Measurements from ENCODE around the gene C16orf74. TPM values are rescaled to one million over a fixed set of nuclear protein-coding genes. Genes with fewer than 3 reads are reported as not detected.

Gene C16orf74
- total RNA-seq, 1 donor from 2014 or later = 0.95 TPM

DNA sequence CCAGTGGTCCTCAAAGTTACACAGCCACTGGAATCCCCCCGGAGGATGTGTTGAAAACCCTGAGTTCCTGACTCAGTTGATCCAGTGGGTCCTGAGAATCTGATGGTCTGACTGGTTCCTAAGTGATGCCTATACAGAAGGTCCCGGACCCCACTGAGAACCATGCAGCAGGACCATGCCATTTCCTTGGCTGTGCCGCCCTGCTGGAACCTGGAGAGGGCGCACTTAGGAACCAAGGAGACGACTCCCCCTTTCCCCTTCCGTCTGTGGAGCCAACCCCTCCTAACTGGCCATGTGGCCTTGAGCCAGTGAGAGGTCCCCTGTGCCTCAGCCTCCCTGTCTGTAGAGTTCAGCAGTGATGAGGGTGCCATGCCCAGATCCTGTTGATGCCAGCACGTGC, 22.0 kb downstream of the C16orf74 start:
- intact Hi-C loops (cut with DNase I) = no loop called here
- DNase-seq (ENCODE audit: missing footprints) = no peak
- no peak for ATAC-seq

DNA sequence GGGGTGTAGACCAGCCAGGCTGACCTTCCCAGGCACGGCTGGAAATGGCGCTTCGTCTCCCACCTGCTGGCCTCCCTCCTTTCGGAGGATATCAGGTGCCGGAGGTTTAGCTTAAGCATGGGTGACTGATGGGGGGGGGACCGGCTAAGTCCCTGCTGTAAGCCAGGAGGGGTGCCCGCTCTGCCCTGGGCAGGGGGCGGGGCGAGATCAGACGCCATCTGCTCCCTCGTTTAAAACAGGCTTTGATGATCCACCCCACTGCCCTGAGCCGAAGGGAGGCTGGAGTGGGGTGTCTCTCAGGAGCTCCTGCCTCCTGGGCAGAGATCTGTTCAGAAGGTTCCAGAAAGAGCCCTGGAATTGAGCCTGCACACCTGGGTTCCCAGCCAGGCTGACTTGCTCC, 26.0 kb downstream of the C16orf74 start:
- DNase-seq (ENCODE audit: missing footprints) (no peak), ATAC-seq (no peak)
- intact Hi-C loops (cut with DNase I) = no loop called here

DNA sequence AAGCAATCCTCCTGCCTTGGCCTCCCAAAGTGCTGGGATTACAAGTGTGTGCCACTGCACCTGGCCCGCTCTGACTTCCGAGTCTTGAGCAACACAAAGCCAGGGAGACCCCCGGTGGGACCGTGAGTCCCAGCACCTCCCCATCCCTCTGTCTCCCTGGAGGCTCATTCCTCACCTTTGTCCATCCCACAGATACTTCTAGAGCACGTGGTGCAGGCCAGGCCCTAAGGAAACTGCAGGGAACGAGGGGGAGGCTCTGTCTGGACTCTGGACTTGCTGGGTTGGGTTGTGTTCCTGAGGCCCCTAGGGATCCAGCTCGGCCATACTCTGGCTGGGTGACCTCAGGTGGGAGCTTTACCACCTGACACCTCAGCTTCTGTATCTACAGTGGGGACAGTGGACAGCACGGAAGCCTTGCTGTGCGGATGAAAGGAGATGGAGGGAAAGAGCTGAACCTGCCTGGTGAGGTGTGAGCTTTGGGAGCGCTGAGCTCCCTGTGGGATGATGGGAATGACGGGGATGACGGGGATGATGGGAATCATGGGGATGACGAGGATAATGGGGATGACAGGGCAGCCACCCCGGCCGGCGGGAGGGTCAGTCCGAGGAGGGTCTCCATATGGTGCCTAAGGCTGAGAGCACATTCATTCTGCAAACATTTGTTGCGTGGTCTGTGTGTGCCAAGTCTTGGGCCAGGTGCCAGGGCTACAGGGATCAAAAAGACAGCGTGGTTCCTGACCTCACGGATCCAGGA, 26.6 kb downstream of the C16orf74 start:
- intact Hi-C loops (cut with DNase I) = no loop called here
- ATAC-seq (no peak), DNase-seq (ENCODE audit: missing footprints) (no peak)

DNA sequence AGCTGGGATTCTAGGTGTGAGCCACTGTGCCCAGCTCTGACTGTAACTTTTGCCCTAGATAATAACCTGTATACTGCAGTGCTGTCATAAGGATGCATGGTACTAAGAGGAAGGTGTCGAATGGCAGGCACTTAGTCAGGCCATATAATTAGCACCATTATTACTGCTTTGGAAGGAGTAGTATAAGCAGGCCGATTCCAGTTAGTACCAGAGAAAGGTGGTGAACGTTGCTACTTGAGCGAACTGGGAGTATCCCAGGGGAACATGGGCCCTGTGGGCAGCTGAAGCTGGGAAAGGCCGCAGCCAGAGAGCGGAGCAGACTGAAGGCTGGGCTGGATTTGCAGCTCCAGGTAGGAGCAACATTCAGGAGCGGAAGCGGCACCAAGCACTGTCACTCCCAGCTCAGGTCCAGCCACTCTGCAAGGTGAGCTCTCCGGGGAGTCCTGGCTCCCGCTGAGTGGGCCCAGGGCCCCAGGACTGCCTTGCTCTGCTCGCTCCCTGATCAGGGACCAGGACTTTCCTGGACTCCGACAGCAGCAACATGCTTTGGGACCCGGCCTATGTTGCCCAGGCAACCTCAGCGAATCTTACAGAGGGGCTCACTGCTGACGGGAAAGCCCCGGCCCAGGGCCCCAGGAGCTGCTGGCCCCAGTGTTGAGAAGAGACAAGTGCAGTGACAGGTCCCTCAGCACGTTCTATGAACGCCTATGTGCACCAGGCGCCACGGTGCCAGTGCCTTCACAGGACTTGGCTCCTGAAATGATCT, 28.6 kb downstream of the C16orf74 start:
- ATAC-seq (no peak), DNase-seq (ENCODE audit: missing footprints) (no peak)
- intact Hi-C loops (cut with DNase I) = no loop called here

DNA sequence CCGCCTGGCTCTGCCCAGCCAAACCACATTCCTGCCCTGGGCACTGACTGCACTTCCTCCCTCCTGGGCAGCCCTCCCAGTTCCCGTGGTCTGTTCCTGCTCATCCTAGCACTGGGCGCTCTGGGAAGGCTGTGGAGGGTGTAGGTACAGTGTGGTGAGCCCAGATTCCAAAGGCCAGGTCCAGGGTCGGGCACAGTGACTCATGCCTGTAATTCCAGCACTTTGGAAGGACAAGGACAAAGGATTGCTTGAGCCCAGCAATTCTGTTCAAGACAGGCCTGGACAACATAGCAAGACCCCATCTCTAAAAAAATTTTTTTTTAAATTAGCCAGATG, 30.6 kb downstream of the C16orf74 start:
- DNase-seq (ENCODE audit: missing footprints) = no peak
- intact Hi-C loops (cut with DNase I) = no loop called here
- ATAC-seq = peak; percentile 44

DNA sequence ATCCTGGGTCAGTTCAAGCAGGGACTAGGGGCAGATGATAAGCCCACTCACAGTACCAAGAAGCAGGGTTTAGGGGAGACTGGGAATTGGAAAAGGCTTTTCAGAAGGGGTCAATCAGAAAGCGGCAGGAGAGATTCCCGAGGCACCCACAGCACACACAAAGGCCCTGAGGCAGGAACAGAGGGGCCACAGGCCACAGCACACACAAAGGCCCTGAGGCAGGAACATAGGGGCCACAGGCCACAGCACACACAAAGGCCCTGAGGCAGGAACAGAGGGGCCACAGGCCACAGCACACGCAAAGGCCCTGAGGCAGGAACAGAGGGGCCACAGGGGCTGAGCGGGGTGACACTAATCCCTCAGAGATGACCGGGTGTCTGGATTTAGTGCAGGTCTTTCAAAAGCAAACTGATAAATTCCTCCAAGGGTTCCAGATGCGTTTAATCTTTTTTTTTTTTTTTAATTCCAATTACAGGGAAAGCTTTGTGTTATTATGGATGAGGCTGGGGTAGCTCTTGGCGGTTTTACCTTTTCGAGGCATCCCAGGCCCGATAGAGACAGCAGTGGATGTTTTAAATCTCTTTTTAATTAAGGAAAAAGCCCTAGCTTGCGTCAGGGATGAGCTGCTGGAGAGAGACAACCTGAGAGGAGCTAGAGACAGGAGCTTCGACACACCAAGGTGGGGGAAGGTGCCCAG, 31.1 kb downstream of the C16orf74 start:
- DNase-seq (ENCODE audit: missing footprints) = no peak
- no peak for ATAC-seq
- intact Hi-C loops (cut with DNase I) = loop anchor here (5.0 to 10.0 kb wide), 3 partner anchors 102 to 442 kb away; no protein-coding TSS in a partner anchor

DNA sequence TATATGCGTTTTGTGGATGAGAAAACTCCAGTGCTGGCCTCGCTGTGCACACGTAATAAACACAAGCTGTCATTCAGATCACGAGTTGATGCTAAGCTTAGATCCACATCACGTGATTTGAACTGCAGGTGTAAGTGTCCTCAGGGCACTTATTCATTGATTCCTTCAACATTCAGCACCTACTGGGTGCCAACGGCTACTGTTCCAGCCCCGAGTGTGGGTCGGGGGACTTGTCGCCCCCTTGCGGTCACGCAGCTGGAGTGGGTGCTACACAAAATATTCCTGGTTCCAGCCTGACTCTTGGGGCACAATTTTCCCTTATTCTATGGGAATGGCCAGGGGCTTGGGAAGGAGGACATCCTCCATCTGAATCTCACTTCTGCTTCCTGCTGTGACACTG, 32.2 kb downstream of the C16orf74 start:
- DNase-seq (ENCODE audit: missing footprints) = no peak
- ATAC-seq = no peak
- intact Hi-C loops (cut with DNase I) = loop anchor here (1.0 to 10.0 kb wide), 4 partner anchors 59 to 441 kb away; no protein-coding TSS in a partner anchor

DNA sequence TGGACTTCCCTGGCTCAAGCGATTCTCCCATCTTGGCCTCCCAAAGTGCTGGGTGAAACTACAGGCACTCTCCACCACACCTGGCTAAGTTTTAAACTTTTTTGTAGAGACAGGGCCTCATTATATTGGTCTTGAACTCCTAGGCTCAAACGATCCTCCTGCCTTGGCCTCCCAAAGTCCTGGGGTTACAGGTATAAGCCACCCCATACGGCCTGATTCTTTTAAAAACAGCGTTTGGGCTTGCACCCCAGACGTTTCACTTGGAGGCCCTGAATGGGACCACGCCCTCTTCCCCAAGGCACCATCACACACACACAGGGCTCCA, 32.8 kb downstream of the C16orf74 start:
- ATAC-seq (no peak), DNase-seq (ENCODE audit: missing footprints) (no peak)
- intact Hi-C loops (cut with DNase I) = loop anchor here (1.0 to 10.0 kb wide), 4 partner anchors 59 to 441 kb away; no protein-coding TSS in a partner anchor

DNA sequence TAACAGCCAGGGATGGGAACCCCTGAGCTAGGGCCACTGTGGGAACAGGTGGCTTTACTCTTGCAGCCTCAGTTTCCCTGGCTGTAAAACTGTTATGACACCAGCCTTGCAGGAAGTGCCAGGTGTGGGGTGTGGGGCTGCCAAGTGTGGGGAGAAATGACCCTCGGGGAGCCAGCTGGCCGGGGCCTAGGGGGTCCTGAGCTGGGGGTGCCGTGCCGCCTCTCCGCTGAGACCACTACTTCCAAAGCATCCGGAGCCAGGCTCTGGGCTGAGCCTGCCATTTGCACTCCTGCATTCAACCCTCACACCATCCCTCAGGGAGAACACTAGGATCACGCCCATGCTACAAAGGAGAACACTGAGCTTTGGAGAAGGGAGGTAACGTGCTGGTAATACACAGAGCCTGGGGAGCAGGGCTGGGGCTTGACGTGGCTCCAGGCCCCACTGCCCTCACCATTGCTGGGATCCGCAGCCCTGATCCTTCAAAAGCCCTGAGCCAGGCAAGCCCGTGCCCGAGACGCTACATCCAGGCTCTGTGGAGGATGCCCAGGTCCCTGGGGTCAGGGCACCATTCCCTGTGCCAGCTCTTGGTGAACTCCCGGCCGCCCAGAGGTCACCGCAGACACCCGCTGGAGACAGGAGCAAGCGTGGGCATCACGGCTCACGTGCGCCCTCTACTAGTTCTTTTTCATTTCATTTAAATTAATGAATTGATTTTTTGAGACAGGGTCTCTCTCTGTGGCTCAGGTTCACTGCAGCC, 33.3 kb downstream of the C16orf74 start:
- peak; percentile 87 for DNase-seq (ENCODE audit: missing footprints)
- intact Hi-C loops (cut with DNase I) = loop anchor here (1.0 to 10.0 kb wide), 4 partner anchors 58 to 440 kb away; no protein-coding TSS in a partner anchor
- ATAC-seq = peak; percentile 71

DNA sequence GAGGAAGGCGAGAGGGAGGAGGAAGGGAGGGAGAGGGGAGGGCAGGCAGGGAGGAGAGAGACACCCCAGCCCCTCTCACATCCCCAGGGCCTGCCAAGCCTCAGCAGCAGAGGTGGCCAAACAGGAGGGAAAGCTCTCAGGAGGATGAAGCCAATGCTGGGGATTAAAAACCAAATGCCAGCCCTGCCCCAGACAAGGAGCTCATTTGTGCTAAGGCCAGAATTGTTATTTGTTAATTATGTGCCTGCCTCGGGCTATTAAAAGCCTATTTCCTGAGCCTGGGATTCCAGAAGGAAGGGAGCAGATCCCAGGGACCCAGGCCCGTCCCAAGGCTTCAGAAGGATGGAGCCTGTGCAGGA, 34.2 kb downstream of the C16orf74 start:
- intact Hi-C loops (cut with DNase I) = loop anchor here (5.0 to 10.0 kb wide), 3 partner anchors 99 to 439 kb away; no protein-coding TSS in a partner anchor
- ATAC-seq (no peak), DNase-seq (ENCODE audit: missing footprints) (no peak)

DNA sequence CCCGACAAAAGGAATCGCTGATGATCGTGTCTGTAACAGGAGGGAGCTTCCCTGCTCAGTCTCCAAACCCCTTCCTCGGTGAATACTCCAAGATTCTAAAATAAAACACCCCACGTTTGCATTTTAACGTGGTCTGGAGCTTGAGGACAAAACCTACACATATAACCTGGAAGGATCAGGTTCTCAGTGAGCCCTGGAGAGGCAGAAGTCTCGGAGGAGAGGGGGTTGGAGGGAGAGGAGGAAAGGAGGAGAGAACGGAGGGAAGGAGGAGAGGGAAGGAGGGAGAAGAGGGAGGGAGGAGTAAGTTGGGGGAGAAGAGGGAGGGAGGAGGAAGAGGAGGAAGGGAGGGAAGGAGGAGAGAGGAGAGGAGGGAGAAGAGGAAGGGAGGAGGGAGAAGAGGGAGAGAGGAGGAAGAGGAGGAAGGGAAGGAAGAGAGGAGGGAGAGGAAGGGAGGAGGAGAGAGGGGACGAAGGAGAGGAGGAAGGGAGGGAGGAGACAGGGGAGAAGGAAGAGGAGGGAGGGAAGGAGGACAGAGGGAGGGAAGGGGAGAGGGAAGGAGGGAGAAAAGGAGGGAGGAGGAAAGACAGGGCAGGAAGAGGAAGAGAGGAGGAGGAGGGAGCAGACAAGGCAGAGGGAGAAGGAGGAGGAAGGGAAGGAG, 34.7 kb downstream of the C16orf74 start:
- intact Hi-C loops (cut with DNase I) = loop anchor here (5.0 to 10.0 kb wide), 3 partner anchors 99 to 439 kb away; no protein-coding TSS in a partner anchor
- DNase-seq (ENCODE audit: missing footprints) = no peak
- no peak for ATAC-seq

DNA sequence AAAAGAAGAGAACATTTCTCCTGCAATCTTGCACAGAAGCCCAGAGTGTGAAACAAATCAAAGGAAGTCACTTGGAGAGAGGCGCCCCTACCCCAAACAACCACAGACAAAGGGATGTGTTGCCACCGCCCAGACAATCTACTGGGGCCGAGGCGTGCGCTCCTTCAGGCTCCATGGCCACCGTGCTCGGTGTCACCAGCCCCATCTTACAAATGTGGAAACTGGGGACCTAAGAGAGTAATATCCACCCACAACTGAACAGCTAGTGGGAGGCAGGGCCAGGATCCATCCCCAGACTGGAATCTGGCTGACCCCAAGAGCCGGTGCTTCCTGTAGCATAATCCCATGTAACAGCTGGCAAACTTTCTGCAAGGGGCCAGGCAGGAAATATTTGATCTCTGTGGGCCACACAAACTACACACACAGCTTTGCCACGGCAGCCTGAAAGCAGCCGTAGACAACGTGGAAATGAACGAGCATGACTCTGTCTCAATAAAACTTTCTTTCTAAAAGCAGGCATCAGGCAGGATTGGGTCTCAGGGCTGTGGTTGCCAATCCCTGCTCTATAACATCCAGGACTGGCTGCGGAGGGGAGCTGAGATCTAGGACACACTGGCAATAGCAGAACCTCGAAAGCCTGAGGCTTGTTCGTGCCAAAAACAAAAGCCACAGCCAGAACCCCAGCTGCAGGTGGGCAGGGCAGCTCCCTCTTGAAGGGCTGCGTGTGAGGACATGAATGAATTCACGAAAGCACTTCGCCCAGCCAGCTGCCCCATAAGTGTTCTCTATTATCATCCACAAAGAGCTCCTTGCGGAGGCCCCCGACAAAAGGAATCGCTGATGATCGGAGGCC, 35.5 kb downstream of the C16orf74 start:
- intact Hi-C loops (cut with DNase I) = loop anchor here (5.0 to 10.0 kb wide), 3 partner anchors 98 to 438 kb away; no protein-coding TSS in a partner anchor
- ATAC-seq = no peak
- no peak for DNase-seq (ENCODE audit: missing footprints)

DNA sequence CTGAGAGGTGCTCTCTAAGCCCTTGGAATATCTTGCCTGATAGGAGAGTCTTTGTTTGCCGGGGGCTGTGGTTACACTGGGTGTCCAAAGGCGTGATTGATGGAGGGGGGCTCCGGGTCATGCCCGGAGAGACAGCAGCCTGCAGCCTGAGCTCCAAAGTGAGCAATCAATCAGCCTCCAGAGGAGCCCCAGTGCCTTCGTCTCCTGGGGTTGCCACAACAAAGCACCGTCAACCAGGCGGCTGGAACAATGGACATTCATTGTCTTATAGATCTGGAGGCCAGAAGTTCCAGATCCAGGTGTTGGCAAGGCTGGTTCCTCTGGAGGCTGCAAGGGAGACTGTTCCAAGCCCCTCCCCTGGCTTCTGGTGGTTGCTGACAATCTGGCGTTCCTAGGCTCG, 38.1 kb downstream of the C16orf74 start:
- ATAC-seq (no peak), DNase-seq (ENCODE audit: missing footprints) (no peak)
- intact Hi-C loops (cut with DNase I) = loop anchor here (10.0 kb wide), 1 partner anchor 318 kb away; no protein-coding TSS in a partner anchor

DNA sequence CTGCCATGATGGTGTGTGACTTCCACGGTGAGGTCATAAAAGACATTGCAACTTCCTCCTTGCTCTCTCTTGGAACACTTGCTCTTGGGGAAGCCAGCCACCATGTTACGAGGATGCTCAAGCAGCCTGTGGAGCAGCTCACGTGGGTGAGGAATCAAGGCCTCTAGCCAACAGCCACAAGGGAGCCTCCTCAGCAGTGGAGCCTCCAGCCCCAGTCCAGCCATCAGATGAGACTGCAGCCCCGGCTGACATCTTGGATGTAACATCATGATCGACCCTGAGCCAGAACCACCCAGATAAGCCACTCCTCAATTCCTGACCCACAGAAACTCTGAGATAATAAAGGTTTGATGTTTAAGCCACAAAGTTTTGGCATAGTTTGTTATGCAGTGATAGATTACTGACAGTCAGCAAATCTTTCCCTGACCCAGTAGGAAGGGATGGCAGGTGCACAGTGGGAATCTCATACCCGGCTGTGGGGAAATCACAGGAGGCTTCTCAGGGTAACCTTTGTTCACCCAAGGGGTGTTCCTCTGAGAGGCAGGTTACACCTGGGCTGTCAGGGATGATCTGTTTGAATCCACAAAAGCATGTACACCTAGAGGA, 38.8 kb downstream of the C16orf74 start:
- intact Hi-C loops (cut with DNase I) = loop anchor here (10.0 kb wide), 1 partner anchor 317 kb away; no protein-coding TSS in a partner anchor
- DNase-seq (ENCODE audit: missing footprints) = no peak
- no peak for ATAC-seq

DNA sequence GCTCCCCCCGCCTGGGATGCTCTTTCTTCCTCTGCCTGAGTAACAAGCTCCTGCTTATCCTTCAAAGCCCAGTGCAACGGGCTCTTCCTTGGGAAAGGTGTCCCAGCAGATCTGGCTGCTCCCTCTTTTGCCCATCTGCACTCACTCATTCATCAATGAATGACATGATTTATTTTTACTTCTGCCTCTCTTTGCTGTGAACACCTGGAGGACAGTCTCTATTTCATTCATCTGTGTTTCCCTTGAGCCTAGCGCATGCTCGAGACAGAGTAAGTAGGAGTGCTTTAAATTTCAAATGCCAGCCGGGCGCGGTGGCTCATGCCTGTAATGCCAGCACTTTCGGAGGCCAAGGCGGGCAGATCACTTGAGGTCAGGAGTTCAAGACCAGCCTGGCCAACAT, 40.2 kb downstream of the C16orf74 start:
- no peak for DNase-seq (ENCODE audit: missing footprints)
- intact Hi-C loops (cut with DNase I) = loop anchor here (10.0 kb wide), 1 partner anchor 316 kb away; no protein-coding TSS in a partner anchor
- no peak for ATAC-seq

DNA sequence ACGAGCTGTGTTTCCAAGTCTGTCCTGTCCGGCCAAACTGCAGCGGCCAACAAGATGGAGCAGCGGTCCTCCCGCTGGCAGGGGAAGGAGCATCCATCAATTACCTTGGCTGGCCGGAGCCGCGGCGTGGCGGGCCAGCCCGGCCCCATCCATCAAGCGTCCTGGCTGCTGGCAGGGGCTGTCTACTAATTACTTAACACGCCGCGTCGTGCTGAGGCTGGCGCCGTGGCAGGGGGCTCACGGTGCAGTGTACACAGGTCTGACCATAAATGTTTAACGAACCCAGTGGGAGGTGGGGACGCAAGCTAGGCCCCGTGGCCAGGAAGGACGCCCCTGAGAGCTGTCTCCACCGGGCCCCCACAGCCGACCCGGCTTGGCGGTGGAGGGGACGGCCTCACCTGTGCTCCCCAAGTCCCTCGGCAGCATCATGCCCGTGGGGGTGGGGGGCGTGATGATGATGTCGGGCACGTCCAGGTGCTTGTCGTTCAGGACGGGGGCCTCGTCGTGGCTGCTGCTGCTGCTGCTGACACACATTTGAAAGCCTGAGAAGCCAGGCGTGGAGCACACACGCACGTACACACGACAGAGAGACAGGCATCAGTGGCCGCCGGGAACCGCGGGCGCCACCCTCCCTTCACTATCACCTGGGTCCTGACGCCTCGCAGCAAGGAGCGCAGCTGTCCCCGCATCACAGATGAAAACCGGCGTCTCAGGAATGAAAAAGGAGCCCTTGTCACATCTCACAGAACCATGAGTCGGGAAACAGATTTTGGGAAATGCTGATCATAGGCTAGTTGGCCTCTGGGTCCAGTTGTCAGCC, 40.9 kb downstream of the C16orf74 start:
- DNase-seq (ENCODE audit: missing footprints) (peak; percentile 56), ATAC-seq (no peak)
- intact Hi-C loops (cut with DNase I) = loop anchor here (10.0 kb wide), 1 partner anchor 315 kb away; no protein-coding TSS in a partner anchor

Data from Right ventricle myocardium inferior (tissue), 1 donor.